Heart right ventricle (tissue), 16 donors: Measurements from ENCODE around the gene RASAL1. TPM values are rescaled to one million over a fixed set of nuclear protein-coding genes. Genes with fewer than 3 reads are reported as not detected.
"Not testable (repeated sequence)": the region's sequence is repeated elsewhere in the genome, so short reads cannot be mapped to it uniquely, and the experiment has no call there.

Experiments
- ATAC-seq, 8 donors: fragments of 200-7000 bp; cut with Tn5 transposase; one replicate each; pipeline ENCODE4 v1.9.1; 2020; ENCODE audit warnings: mild to moderate bottlenecking in 8 of 8, moderate library complexity in 8 of 8, moderate number of reproducible peaks in 1 of 8
- DNase-seq, 2 donors: peaks; one replicate each; pipeline ENCODE4 v3.0.0-alpha.2; 2020
- H3K27ac ChIP-seq, 10 donors: fragments of 200-600 bp; sonication (generic) in 2 of 10; one replicate each; pipeline versions ENCODE4 v1.5.0 to v1.8.0; 2020 to 2022; ENCODE audit warnings: mild to moderate bottlenecking in 3 of 10
- H3K27me3 ChIP-seq, 7 donors: fragments of 200-600 bp; one replicate each; pipeline ENCODE4 v1.8.0; 2021 to 2022; ENCODE audit warnings: mild to moderate bottlenecking in 2 of 7
- H3K36me3 ChIP-seq, 9 donors: fragments of 200-600 bp; sonication (generic) in 1 of 9; one replicate each; pipeline versions ENCODE4 v1.5.0 to v1.8.0; 2020 to 2022; ENCODE audit warnings: mild to moderate bottlenecking in 2 of 9
- H3K4me1 ChIP-seq, 9 donors: fragments of 200-600 bp; sonication (generic) in 1 of 9; one replicate each; pipeline versions ENCODE4 v1.5.0 to v1.8.0; 2020 to 2022; ENCODE audit warnings: mild to moderate bottlenecking in 4 of 9
- H3K4me3 ChIP-seq, 10 donors: fragments of 200-600 bp; sonication (generic) in 2 of 10; one replicate each; pipeline versions ENCODE4 v1.5.0 to v1.8.0; 2020 to 2022; ENCODE audit warnings: mild to moderate bottlenecking in 7 of 10, moderate library complexity in 2 of 10
- H3K9me3 ChIP-seq, 11 donors: fragments of 200-600 bp in 10 of 11; sonication (generic) in 2 of 11; one replicate each; pipeline versions ENCODE4 v1.5.0 to v1.8.0; 2013 to 2022; ENCODE audit warnings: mild to moderate bottlenecking in 2 of 11, control low read depth in 1 of 11, moderate library complexity in 1 of 11
- CTCF ChIP-seq, 9 donors: fragments of 200-600 bp; sonication (generic) in 2 of 9; IDR thresholded peaks; one replicate each; pipeline versions ENCODE4 v1.5.0 to v1.8.0; 2021 to 2022; ENCODE audit warnings: antibody characterized with exemption in 9 of 9, mild to moderate bottlenecking in 5 of 9, moderate library complexity in 1 of 9
- WGBS, 2 donors: extraction: QIAGEN DNeasy Blood & Tissue Kit; methylation state at CpG; one replicate each; pipeline ENCODE4 v1.1.7; 2013; ENCODE audit warnings: inconsistent platforms in 1 of 2; 5-methylcytosine and 5-hydroxymethylcytosine counted together
- intact Hi-C, 10 donors: fragments of 100-400 bp; cut with DNase I; formaldehyde crosslinking; loops; one replicate each; pipeline versions ENCODE4 v1.11.1 to v1.14.2; 2022
- polyA plus RNA-seq, 2 donors: library from polyadenylated mRNA; stranded (reverse); fragments of 200-250 nt; gene quantifications; one replicate each; pipeline ENCODE4 v1.2.3, GENCODE V29; 2013
- total RNA-seq, 10 donors: library from RNA; stranded (reverse); fragmentation: NEBNext Ultra II Directional in 3 of 10; extraction: Animal tissue kit (Norgen Biotek cat#: 25700) in 3 of 10; gene quantifications; one replicate each; pipeline versions ENCODE4 v1.2.1 to v1.2.4, GENCODE V29; 2021 to 2023
- donor health status: Arrhythmogenic right ventricular cardiomyopathy.
- donor health status: ischemic (EF 13 %, LVEDD 7.1; RV severe dilation, severe dysfunction).
- donor health status: healthy with polysubstance abuse.
- donor health status: DM: no; HTN: yes; CAD: no.
- donor health status: DM: no; HTN: no; CAD: no.
- donor health status: ischemic (EF 25% LVEDD 6.9; RV normal size, moderate dysfunction).
- donor health status: ischemic (EF 25% LVEDD 5.7; RV mildly dilated, moderate dysfunction).
- donor health status: healthy.
- donor health status: DM: yes; HTN: yes; CAD: no.
- donor health status: Ischemic cardiomyopathy.
- donor health status: ischemic (EF 35%, LVEDD 5.7; RV mildly dilated, moderate dysfunction).
- donor health status: nonischemic (EF 11% LVEDD 7.7; RV severe dilation, severe dysfunction).
- donor health status: DM: yes; HTN: yes; CAD: no.
- donor health status: PGD.
- donor health status: ischemic (EF 29% LVEDD 5.4; RV normal size, mild dysfunction).
- donor health status: nonischemic (EF 23%, LVEDD 6.1; RV moderate dilation, normal function).

Gene RASAL1
- total and polyA plus RNA-seq, 12 donors: not detected

GRCh38 chr12:113144806-113145205, 9.2 kb upstream of the RASAL1 start:
- WGBS, 2 donors: 74 to 75% methylated on average over 5 of the region's 5 CpGs
- H3K4me3 ChIP-seq: no peak overlapping the region
- ATAC-seq: no peak
- peaks cover 0 to 20% (median 6%) of the 10 kb centered on the region in 9 donors for H3K4me1 ChIP-seq
- no peak for TF ChIP-seq CTCF (IDR thresholded peaks at IDR 0.05)
- peaks cover 0 to 8% (median 0%) of the 10 kb centered on the region in 11 donors for H3K9me3 ChIP-seq
- H3K36me3 ChIP-seq: no peaks in the 10 kb centered on the region
- no peak overlapping the region for H3K27ac ChIP-seq
- intact Hi-C loops: no loop called here
- peaks cover 0 to 19% (median 5%) of the 10 kb centered on the region in 7 donors for H3K27me3 ChIP-seq
- no peak for DNase-seq

GRCh38 chr12:113143959-113144358, 8.4 kb upstream of the RASAL1 start:
- peaks cover 0 to 20% (median 0%) of the 10 kb centered on the region in 9 donors for H3K4me1 ChIP-seq
- 89 to 94% methylated on average over 8 of the region's 8 CpGs for WGBS, 2 donors

GRCh38 chr12:113142886-113143332, 7.3 kb upstream of the RASAL1 start:
- TF ChIP-seq CTCF (IDR thresholded peaks at IDR 0.05): no peak
- Histone ChIP-seq H3K4me3 (no peak overlapping the region), H3K27me3 (peaks cover 0 to 16% (median 0%) of the 10 kb centered on the region in 7 donors), H3K4me1 (peaks cover 0 to 20% (median 0%) of the 10 kb centered on the region in 9 donors), H3K36me3 (no peaks in the 10 kb centered on the region), H3K27ac (peak overlapping the region in 1 of 10 donors; percentile 85), H3K9me3 (peaks cover 0 to 8% (median 0%) of the 10 kb centered on the region in 11 donors)
- intact Hi-C loops: no loop called here
- peak in 5 of 8 donors; percentile 16 to 35 (median 27) for ATAC-seq
- no peak for DNase-seq
- 64 to 76% methylated on average over 5 of the region's 5 CpGs for WGBS, 2 donors

More at GRCh38 chr12:113143959-113144358, 8.4 kb upstream of the RASAL1 start:
- ATAC-seq: no peak
- no peak overlapping the region for H3K27ac ChIP-seq
- no peak for DNase-seq
- no peaks in the 10 kb centered on the region for H3K36me3 ChIP-seq
- H3K4me3 ChIP-seq: no peak overlapping the region
- peaks cover 0 to 15% (median 0%) of the 10 kb centered on the region in 7 donors for H3K27me3 ChIP-seq
- intact Hi-C loops: no loop called here
- TF ChIP-seq CTCF (IDR thresholded peaks at IDR 0.05): no peak
- H3K9me3 ChIP-seq: peaks cover 0 to 8% (median 0%) of the 10 kb centered on the region in 11 donors

GRCh38 chr12:113142173-113142885, 6.8 kb upstream of the RASAL1 start:
- intact Hi-C loops: no loop called here
- Histone ChIP-seq H3K4me3 (no peak overlapping the region), H3K27ac (peak overlapping the region in 1 of 10 donors; percentile 85), H3K36me3 (no peaks in the 10 kb centered on the region), H3K27me3 (peaks cover 0 to 20% (median 2%) of the 10 kb centered on the region in 7 donors), H3K9me3 (peaks cover 0 to 6% (median 0%) of the 10 kb centered on the region in 11 donors), H3K4me1 (peaks cover 0 to 20% (median 0%) of the 10 kb centered on the region in 9 donors)
- DNase-seq (peak in 1 of 2 donors; percentile 38), ATAC-seq (peak; percentile 31 to 75 (median 52))
- TF ChIP-seq CTCF (IDR thresholded peaks at IDR 0.05): no peak
- WGBS, 2 donors: 57 to 58% methylated on average over 17 of the region's 17 CpGs

GRCh38 chr12:113141716-113142115, 6.2 kb upstream of the RASAL1 start:
- H3K36me3 ChIP-seq, ATAC-seq, H3K4me3 ChIP-seq, DNase-seq, H3K9me3 ChIP-seq, intact Hi-C loops: not testable (repeated sequence)
- WGBS, 2 donors: 72 to 73% methylated on average over 3 of the region's 3 CpGs
- peaks cover 0 to 26% (median 8%) of the 10 kb centered on the region in 7 donors for H3K27me3 ChIP-seq
- peaks cover 0 to 20% (median 0%) of the 10 kb centered on the region in 9 donors for H3K4me1 ChIP-seq
- peak overlapping the region in 1 of 10 donors; percentile 85 for H3K27ac ChIP-seq
